HG03039 (cell line): ENCODE results near the gene TRAF4.

Source experiments
- ATAC-seq: cut with Tn5 transposase; IDR thresholded peaks from one replicate; pipeline ENCODE4 v1.9.1; 2021; ENCODE audit warnings: mild to moderate bottlenecking, moderate library complexity; ENCODE audit not compliant: unreplicated experiment

The TRAF4 gene

GRCh38 chr17:28747051-28747691 is 3.4 kb downstream of the TRAF4 start:
- ATAC-seq = no peak

- ATAC-seq = no peak
Observed at GRCh38 chr17:28747801-28748750, 4.3 kb downstream of the TRAF4 start.

GRCh38 chr17:28748852-28749515 is 5.2 kb downstream of the TRAF4 start:
- ATAC-seq = no peak

GRCh38 chr17:28749516-28750177 is 5.8 kb downstream of the TRAF4 start:
- ATAC-seq = no peak

GRCh38 chr17:28750178-28751047 is 6.6 kb downstream of the TRAF4 start:
- ATAC-seq = no peak

- ATAC-seq = no peak
Observed at GRCh38 chr17:28751600-28752366, 8.0 kb downstream of the TRAF4 start.

- ATAC-seq = no peak
Observed at GRCh38 chr17:28755486-28755885, 11.7 kb downstream of the TRAF4 start.

- no peak for ATAC-seq
Observed at GRCh38 chr17:28756049-28756804, 12.4 kb downstream of the TRAF4 start.

- ATAC-seq = no peak
Observed at GRCh38 chr17:28758411-28759121, 14.8 kb downstream of the TRAF4 start.

- ATAC-seq = no peak
Observed at GRCh38 chr17:28759256-28759865, 15.6 kb downstream of the TRAF4 start.

GRCh38 chr17:28760601-28761562 is 17.1 kb downstream of the TRAF4 start:
- no peak for ATAC-seq

- no peak for ATAC-seq
Observed at GRCh38 chr17:28763137-28763799, 19.5 kb downstream of the TRAF4 start.

- ATAC-seq = no peak
Observed at GRCh38 chr17:28763804-28764266, 20.0 kb downstream of the TRAF4 start.

GRCh38 chr17:28765038-28765437 is 21.2 kb downstream of the TRAF4 start:
- no peak for ATAC-seq

GRCh38 chr17:28773736-28774135 is 29.9 kb downstream of the TRAF4 start:
- ATAC-seq = no peak

GRCh38 chr17:28774206-28774605 is 30.4 kb downstream of the TRAF4 start:
- no peak for ATAC-seq
